Brain pericyte (primary cell): ENCODE measurements around the gene WASF3.

Source experiments
- DNase-seq: peaks from one replicate; pipeline ENCODE4 v3.0.0-alpha.2; 2012; ENCODE audit warnings: low read depth, low spot score

The WASF3 gene

DNA sequence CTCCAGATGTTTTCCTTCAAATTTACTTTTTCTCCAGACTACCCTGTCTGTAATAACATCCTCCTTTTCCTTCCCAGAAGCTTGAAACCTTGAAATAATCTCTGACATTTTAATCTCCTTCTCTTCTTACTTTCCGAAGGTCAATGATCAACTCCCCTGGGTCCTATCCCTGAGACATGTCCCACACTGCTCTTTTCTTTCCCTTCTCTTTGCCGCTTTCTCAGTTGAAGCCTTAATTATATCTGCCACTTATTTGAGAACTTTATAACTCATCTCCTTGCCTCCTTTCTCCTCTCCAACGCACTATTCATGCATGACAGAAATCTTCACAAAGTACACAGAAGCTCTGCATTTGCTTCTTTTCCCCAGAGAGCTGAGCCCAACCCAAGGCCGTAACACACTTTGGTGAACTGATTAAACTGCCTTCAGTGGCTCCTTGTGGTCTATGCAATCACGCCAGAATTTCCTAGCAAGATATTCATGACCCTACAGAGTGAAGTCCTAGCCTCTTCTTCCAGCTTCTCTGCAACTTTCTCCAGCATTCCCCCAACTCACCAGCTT is 9.2 kb upstream of the WASF3 start:
- DNase-seq: no peak

DNA sequence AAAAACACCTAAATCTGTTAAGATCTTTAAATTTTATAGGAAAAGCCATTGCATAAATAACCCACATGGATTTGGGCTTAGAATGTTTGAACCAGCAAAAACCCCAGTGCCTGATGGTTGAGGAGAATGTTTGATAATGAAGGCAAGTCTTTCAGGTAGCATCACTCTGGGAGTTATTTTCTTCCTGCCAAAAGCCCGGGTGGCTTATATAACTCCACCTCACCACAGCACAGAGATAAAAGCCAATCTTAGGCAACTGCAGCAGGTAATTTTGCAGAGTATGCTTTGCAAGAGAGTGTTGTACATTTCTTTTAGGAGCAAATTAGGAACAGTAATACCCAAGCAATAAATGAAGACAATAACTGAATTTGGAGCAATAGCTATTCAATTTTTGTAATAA is 7.8 kb upstream of the WASF3 start:
- DNase-seq: no peak

DNA sequence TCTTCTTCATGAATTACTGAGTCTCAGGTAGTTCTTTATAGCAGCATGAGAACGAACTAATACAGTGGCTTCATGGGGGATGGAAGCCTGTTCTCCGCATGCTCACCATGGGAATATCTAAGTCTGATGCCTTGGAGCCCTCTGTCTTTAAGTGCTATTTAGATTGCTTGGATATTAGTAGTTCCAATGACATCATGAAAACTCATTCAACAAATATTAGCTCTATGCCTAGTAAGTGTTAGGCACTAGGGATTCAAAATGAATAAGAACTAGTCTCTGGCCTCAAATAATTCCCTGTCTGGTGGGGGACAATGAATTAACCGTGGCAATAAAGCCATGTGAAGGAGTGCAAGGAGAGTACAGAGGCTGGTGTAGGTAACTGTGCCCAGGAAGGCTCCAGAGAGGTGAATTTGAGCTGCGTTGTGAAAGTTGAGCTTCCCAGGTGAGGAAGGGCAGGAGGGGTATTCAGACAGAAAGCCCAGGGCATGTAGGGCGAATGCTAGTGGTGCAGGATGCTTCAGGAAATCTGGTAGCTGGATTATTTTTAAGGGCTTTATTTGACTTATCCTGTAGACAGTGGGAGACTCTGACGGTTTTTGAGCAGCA is 6.1 kb upstream of the WASF3 start:
- no peak for DNase-seq

DNA sequence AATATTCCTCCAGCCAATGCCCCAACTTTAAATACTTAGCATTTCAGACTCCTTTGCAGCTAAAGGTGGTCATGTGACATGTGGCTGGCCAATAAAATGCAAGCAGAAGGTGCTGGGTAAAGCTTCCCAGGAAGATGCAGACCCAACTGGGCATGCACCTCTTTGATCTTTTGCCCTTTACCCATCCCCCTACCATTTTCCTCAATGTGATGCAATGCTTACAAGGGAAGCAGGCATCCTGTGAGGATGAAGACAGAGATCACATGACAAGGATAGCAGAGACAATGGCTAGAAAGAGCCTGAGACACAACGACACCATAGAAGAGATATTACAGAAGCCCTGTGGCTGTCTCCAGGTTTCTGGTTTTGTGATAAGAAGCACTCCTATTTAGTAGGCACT is 2.1 kb upstream of the WASF3 start:
- no peak for DNase-seq

DNA sequence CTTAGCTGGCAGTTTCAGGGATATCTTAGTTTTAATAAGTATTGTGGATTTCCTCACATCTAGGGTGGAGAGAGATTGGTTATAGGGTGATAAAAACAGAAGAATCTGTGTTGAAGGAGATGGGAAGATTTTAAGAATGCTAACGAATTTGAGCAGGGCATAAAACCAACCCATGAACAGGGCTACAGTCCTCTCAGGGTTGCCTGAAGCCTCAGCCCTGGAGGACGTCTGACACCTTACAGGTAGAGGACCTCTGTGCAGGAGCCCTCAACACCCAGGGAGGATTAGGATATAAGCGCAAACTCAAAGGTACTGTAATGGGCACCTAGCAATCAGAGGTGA is 461 bp upstream of the WASF3 start:
- no peak for DNase-seq

DNA sequence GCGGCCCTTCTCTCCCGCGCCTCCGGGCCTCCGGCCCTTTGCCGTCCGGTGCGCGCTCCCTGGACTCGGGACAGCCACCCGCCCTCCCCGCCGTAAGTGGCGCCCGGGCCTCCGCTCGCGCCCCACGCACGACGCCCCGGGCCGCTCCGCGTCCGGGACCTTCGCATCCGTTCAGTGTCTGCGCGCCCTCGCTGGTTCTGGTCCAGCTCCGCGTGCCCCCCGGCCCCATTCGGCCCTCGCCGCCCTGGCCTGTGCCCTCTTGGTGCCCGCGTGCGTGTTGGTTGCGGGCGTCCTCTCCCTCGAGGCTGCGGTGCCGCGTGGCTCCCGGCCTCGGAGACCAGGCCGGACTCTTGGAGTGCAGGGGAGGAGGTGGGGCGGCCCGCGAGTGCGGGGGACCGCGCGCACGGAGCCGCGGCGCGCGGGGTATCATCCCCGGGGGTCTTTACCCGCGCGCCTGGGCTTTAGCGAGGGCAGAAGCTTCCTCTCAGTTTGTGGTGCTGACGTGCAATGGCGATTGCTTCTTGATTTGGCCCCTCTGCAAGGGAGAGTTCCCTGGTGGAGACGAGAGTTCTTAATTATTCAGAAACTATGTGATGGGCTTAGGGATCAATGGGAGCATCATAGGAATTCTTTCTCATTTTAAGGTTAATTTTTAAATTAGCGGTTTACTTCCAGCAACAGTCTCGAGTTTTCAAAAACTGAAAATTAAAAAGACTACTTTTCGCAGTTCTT is 757 bp downstream of the WASF3 start:
- no peak for DNase-seq

DNA sequence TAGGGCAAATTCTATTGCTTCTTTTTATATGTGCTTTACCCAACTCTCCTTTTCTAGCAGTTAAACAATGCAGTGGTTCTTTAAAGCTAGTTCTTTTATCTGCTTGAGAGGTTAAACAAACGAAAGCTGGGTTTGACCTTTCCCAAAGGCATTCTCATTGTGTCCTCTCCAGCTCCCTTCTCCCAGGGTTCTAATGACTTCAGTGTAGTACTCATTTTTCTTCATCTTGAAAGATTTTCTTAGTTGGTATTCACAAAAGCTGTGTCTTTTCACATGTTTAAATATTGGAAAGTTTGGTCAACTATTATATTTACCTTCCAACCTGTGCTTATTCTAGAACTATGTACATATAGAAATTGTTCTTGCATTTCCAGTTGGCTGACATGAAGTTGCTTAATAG is 1.5 kb downstream of the WASF3 start:
- no peak for DNase-seq

DNA sequence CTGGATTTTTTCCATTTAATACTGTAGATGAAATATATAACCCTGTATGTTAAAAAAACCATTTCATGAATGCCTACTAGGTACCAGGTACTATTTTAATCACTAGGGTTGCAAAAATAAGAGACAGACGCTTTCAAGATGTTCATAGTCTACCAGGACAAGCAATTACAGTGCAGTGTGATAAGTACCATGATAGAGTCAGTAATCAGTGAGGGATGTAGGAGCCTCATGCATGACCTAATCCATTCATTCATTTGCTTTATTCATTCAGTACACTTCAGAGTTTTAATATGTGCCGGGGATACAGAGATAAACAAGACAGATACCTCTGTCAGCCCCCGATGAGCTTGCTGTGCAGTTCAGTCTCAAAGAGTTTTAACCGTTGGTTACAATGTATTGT is 3.0 kb downstream of the WASF3 start:
- DNase-seq: no peak

DNA sequence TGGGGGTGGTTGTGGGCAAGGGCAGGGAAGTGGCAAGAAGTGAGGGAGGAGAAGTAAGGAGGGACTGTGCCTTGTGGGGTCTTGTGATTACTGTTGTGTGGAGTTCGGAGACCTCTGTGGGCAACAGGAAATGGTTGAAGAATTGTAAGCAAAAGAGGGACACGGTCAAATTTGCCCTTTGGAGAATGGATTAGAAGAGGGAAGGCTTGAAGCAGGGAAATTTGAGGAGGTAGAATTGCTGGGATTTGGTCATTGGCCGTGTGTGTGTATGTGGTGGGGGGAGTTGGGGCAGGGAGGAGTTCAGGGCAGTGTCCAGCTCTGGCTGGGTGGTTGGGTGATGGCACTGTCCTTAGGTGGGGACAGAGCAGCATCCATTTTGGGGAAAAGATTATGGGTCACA is 3.6 kb downstream of the WASF3 start:
- DNase-seq: no peak

DNA sequence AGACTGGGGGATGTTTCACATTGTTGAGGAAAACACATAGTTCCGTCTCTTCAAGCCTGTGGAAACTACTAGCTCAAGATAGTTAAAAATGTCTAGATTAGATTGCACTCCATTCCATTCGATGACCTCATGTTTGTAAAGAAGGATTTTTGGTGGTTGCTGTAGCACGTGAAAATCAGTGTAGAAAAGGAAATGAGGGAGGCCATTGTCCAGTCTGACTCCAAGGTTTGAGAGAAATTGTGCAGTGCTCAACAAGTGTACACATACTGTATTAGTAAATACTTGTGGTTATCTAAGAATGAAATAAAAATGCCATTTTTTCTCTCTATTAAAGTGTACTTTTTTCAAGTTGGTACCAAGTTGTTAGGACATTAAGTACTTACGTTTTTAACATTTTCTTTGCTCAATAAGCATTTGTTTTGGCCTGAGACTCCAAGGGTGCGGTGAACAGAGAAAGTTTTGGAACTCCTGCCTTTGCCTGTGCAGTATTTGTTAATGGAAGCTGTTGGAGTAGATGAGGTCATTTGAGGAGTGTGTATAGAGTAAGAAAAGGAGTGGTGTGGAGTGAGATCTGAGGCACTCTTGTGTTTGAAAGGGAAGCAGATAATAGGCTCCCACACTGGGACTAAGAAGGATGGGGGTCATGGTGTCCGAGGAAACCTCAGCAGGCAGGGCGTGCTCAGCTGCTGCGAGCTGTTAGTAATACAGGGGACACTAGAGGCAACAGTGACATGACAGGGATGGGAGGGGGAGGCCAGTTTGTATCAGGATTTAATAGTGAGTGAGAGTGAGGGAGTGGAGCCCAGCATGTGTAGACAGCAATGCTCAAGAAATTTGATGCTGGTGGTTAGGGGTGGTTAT is 4.4 kb downstream of the WASF3 start:
- no peak for DNase-seq

DNA sequence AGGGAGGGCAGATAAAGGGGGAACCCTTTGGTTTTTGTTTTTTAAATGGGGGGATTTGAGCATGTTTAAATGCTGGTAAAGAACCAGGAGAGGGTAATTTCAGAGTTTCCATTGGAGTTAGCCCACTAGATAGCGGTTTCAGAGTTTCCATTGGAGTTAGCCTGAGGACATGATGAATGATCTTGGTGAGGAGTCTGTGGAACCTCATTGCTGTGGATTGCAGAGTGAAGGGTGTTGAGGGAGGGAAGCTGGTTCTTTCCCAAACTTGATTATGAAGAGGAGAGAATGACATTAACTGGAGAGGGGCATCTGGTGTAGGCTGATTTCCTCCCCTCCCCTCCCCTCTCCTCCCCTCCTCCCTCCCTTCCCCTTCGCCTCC is 5.0 kb downstream of the WASF3 start:
- no peak for DNase-seq

DNA sequence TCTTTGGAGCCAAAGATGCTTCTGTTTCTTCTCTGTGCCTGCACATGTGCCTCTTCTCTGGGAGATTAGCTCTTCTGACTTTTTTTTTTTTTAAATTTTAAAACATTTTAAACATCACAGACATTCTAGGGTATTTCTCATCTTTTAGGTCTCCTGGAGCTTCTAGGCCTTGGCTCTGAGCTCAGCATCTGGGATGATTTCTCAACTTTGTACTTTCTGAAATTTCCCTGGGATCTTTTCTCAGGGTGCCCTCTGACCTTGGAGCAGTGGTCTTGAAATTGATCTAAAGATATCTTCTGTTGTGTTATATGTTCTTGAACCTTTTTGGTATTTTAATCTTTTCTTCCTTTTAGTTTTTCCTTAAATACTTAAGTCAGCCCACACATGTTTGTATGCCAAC is 6.2 kb downstream of the WASF3 start:
- DNase-seq: no peak

DNA sequence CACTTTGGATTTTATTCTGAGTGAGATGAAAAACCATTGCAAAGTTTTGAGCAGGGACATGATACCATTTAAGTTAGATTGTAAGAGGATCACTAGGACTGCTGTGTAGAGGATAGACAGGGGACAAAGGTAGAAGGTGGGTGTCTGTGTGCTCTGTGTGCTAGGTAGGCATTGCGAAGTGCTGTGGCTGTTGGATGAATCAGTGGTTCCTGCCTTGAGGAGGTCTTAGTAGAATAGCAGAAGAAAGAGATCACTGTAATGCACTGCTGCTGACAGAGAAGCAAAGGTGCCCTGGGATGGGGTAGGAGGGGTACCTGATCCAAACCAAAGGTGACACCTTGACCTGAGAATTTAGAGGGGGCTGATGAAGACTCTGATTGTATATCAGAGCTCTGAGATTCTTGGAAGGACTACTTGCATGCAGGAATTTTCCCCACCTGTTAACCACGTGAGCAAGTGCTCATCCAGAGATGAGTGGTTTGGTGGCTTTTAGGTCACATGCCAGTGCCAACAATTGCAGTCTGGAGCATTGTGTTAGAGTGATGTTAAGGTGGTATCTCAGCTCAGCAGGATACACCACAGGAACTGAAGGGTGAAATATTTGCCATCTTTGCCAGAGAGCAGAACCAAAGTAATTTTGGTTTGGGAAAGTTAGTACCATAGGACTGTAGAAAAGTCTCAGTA is 10.8 kb downstream of the WASF3 start:
- DNase-seq: no peak

DNA sequence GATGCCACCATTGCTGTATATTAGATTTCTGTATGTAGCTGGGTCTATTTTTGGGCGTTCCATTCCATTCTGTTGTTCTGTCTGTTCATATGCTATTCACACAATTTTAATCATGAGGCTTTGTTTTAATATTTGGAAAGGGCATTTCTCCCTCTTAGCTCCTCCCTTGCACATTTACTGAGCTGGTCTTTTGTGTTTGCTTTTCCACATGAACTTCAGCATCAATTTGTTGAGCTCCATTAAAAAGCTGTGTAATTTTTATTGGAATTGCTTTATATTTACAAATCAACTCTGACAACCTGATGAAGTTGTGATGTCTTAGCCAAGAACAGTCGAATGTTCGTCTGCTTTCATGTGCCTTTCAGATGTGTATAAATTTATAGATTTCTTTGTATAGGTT is 14.0 kb downstream of the WASF3 start:
- DNase-seq: no peak

DNA sequence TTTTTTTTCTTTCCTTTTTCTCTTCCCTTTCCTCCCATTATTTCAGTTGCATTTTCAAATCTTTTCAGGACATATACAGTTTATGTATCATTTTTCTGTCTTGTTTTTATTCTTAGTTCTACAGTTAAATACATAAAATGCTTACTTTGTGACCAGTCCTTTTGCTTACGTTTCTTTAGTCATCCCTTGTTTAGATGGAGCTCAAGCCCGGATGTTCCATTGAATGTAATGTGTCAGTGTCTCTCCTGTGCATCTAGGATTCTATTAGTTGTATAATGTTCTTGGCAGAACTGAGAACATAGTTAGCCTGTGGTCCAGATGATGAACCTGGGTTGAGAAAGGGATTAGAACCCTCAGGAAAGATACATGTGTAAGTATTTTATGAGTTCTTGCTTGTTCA is 17.8 kb downstream of the WASF3 start:
- no peak for DNase-seq

DNA sequence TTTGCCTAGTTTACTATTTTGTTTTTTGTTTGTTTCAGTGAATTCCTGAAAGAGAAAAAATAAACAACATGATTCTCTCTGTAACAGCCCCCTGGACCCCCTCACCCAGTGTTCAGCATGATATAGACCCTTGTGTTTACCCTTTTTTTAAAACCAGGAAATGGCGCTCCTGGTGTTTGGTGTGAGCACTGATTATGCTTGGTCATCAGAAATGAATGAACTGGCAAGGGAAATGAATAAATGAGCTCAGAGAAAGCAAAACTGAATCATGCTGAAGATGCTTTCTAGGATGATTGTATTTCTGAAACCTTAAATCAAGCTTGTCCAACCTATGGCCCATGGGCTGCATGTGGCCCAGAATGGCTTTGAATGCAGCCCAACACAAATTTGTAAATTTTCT is 22.1 kb downstream of the WASF3 start:
- DNase-seq: no peak

DNA sequence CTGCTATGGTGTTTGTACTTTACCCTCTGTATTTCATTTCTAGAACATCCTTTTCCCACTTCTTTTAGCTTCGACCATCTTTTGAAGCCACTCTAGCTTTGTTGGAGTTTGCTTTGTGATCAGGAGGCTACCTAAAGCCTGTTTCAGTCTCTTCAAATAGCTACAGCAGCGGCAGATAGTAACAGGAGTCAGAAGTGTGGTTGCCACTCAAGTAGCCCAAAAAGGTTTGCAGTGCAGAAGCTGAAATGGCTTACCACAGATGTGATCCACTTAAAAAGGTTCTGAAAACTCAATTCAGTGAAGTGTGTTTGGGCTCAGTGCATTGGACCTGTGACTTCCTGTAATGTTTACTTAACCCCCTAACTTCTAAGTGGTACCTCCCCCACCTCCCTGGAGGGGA is 26.2 kb downstream of the WASF3 start:
- DNase-seq: no peak

DNA sequence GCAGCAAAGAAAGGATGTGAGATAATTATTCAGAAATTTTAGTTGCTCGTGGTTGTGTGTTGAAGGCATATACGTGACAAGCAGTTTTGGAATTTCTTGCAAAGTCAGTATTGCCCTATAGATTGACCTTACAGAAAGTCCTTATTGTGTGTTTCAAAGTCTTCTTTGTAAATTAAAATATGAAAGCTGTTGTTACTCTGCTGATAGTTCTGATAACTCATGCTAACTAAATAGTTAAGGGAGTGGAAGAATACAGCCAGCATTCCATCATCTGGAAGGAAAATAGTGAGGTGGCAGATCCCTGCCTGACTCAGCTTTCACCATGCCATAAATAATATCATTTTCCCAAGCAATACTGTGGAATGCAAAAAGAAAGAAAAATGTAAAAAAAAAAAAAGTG is 27.2 kb downstream of the WASF3 start:
- DNase-seq: no peak

DNA sequence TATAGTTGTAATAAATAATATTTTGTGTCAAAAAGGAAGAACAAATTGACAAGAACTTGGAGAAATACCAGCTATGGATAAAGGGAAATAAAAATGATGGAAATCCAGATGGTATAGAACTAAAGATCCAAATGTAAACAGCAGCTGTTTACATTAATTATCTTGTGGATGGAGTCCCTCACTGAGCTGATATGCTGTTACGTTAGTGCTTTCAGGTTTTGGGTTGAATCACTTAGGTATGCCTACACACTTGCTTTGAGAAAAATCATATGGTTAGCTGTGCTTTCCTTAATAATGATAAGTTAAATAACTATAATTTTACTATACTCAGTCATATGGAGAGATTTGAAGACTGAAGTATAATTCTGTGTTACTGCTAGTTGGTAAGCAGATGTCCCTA is 27.7 kb downstream of the WASF3 start:
- DNase-seq: no peak

DNA sequence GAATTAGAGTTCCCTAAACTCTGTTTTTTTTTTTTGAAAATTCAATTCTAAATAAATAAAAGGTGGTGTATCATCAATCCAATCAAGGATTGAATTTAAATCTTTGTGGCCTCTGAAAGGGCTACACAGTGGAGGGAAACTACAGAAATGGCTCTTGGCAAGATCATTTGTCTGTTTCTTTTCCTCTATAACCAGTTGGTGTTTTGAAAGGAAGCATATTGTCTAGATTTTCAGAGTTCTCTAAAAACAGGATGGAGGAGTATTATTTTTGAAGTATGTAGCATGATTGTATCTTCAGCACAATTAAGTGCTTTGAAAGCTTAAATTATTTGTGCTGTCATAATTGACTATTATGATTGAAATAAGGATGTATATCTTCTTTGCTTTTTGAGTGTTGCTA is 29.8 kb downstream of the WASF3 start:
- no peak for DNase-seq

DNA sequence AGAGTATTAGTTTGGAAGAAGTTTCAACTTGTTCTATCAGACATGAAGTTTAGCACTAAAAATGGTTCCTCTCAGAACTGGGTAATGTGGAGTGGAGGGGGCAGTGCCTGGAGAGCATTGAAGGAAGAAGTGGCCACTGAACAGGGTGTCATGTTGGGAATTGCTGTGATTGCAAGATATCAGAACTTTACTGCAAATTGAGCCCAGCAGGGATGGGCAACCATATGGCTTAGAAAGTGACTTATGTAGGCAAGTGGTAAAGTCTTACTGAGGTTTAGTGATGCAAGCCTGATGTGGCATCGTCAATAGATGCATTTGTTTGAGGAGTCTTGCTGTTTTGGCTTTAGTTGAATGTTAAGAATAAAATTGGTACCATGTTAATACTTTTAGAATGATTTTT is 31.7 kb downstream of the WASF3 start:
- no peak for DNase-seq

DNA sequence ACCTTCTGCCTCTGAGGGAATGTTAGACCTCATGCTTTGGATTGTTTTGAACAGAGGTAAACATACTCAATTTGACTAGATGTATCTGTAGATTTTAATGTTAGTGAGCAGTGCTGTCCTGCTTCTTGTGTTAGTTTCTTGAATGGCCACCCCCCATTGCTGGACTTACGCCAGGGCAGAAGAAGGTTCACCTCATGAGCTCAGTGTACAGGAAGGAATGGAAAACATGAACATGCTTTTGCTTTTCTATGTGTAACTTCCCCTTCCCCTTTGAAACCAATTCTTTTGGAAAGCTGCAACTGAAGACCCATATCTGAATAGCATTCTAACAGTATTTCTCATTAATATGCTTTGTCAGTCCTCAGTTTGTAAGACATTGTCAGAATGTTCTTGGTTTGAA is 32.3 kb downstream of the WASF3 start:
- no peak for DNase-seq
